OCI-M1 (cell line): Measurements from ENCODE around the gene BARX1.
A peak's percentile ranks its signal among the peaks of the same experiment; 100 is the strongest.
"Not testable (repeated sequence)": the region's sequence is repeated elsewhere in the genome, so short reads cannot be mapped to it uniquely, and the experiment has no call there.

Experiments
- DNase-seq: peaks from one replicate; lab custom pipeline; 2025; lab: John Stamatoyannopoulos, UW

The BARX1 gene

DNA sequence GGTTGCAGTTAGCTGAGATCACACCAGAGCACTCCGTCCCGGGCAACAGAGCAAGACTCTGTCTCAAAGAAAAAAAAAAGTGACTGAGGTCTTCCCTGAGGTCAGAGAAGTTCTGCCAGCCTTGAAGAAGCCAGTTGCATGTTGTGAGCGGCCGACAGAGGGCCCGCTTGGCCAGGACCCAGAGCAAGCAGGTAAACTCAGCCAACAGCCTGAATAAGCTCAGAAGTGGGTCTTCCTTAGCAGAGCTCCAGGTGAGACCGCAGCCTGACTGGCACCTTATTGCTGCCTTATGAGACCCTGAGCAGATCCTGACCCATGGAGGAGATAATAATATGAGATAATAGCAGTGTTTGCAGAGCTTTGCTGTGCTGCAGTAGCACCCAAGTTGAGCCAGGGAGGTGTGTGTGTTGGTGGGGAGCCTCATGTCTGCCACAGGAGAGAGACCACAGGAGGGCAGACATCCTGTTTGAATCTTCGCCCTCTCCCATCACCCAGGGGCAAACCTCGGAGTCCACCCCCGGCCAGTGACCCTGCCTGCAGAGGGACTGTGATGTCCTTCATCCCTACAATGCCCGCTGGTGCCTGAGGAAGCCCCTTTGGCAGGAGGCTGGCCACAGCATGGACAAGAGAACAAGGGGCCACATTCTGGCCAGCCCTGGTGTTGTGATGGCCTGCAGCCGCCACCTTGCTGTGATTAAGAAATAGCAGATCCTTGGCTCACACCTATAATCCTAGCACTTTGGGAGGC is 10.8 kb upstream of the BARX1 start:
- peak; percentile 18 for DNase-seq

DNA sequence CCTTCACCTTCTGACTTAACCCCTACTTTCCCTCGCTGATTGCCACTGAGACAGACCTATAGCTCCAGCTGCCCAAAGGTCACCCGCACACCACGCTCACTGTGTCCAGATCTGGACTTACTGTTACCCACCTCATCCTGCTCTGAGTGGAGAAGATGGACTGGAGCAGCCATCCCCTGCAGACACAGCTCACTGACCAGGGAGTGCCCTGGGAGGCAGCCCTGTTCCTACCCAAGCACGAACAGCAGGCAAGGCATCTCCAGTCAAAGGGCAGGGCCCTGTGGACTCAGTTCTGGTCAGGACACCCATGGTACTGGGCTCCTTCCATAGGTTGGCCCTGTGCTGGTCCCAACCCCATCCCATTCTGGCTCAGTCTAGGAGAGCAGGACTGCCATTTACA is 9.5 kb upstream of the BARX1 start:
- no peak for DNase-seq

GRCh38 chr9:93963969-93964368 is 8.8 kb upstream of the BARX1 start:
- DNase-seq: no peak

GRCh38 chr9:93963489-93963888 is 8.3 kb upstream of the BARX1 start:
- not testable (repeated sequence) for DNase-seq

DNA sequence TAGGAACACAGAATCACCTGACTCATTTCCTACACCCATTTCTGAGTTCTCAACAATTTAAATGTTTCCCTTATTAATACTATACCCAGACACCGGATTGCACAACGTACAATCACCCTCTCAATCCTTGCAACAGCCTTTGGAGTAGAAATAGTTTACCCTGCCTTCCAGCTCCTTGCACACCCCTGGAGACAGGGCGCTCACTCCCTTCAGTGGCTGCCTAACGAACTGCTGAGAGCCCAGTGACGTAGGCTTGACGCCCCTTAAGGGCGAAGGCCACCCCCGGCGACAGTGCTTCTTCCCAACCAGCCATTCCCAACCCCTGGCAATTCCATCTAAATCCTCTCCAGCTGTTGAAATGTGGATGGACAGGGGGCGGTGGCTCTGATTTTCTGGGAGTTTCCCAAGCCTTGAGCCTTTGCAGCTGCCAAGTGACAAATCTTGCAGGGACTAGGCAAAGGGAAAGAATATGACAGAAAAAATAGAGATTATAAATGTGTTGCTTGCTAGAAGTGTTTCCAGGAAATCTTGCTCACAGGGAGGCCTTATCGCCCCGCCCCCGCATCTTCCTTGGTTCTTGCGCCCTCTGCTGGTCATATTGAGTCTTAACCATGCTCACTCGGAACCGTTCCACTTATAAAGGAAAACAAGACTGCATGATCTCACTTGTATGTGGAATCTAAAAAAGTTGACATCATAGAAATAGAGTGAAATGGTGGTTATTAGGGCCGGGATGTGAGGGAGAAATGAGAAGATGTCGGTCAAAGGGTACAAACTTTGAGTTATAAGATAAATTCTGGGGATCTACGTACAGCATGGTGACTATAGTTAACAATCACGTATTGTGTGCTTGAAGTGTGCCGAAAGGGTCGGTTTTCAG is 7.6 kb upstream of the BARX1 start:
- DNase-seq: peak; percentile 94

- DNase-seq: peak; percentile 15
Measured at GRCh38 chr9:93962017-93962416, 6.9 kb upstream of the BARX1 start.

GRCh38 chr9:93960971-93961841 is 6.1 kb upstream of the BARX1 start:
- no peak for DNase-seq

GRCh38 chr9:93960221-93960970 is 5.2 kb upstream of the BARX1 start:
- no peak for DNase-seq

DNA sequence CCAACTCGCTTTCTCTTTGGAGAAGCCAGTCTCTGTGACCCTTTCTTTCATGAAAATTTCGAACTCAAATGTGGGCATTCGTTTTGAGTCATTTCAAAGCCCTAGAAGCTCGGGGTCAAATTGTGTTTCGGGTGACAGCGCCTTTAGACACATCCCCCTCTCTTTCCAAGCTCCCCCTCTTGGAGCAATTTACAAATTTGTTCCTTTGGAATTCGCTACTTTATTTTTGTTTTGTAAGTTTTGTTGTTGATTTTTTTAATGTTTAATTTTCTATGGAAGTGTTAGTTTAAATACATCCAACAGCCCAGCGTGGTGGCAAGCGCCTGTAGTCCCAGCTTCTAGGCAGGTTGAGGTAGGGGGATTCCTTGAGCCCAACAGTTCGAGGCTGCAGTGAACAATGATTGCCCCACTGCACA is 4.6 kb upstream of the BARX1 start:
- DNase-seq: no peak

- DNase-seq: no peak
Measured at GRCh38 chr9:93958819-93959682, 3.9 kb upstream of the BARX1 start.

DNA sequence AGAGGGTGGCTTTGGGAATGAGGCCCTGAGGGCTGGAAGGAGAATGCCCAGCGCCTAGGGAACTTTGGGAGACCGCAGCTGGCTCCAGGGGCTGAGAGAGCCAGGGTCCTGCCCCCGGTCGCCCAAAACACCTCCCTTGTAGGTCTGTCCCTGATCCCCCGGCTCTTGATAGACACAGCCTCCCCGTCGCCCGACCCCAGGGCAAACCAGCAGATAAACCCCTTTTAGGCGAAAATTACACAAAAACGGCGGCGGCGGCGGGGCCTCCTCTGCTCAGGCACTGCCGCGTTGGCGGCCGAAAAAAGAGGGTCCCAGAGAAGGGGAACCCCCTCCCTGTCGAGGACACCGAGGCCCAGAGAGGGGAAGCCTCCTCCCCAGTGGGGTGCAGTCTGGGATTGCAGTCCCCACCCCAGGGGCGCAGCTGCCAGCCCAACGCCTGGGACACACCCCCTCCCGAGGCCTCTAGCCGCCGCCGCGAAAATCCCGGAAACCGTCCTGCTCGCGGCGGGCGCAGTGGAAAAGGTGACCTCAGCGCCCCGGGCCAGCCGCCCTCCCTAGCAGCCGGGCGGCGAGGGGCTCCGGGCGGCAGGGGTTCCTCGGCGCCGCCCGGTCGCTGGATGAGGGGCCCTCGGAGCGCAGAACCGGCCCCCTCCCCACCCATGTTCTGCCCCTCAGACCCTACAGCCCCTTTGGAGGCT is 3.1 kb upstream of the BARX1 start:
- no peak for DNase-seq

DNA sequence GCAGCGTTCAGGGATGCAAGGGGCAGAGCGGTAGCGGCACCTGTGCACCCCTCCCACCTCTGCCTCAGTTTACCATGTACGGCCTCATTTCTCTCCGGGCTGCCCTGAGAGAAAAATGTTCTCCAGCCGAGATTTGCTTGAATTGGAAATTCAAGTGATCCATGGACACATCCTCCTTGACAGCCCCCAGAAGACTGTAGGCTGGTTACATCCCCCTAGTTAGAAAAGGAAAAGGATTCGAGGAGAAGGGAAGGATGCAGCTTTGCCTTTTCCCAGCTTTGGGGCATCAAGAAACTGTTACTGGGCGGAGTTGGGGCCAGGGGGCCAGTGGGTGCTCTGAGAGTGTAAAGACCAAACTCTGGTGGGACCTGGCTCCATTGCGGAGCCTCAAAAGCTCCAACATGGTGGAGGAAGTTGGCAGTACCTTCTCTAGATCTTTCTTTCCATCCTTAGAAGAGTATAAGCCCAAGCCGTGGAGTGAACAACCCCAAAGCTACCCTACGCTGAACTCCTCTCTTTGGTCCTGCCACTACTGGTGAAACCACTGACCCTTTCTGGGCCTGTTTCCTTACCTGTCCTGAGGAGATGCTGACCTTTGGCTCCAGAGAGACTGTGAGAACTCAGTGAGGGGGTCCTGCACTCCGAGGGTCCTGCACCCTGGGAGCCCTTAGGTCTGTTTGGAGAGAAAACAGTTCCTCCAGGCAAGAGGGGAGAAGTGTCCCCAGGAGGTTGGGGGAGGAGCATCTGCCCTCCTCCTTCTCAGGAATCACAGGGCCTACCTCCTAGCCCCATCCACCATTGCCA is 1.0 kb upstream of the BARX1 start:
- no peak for DNase-seq

DNA sequence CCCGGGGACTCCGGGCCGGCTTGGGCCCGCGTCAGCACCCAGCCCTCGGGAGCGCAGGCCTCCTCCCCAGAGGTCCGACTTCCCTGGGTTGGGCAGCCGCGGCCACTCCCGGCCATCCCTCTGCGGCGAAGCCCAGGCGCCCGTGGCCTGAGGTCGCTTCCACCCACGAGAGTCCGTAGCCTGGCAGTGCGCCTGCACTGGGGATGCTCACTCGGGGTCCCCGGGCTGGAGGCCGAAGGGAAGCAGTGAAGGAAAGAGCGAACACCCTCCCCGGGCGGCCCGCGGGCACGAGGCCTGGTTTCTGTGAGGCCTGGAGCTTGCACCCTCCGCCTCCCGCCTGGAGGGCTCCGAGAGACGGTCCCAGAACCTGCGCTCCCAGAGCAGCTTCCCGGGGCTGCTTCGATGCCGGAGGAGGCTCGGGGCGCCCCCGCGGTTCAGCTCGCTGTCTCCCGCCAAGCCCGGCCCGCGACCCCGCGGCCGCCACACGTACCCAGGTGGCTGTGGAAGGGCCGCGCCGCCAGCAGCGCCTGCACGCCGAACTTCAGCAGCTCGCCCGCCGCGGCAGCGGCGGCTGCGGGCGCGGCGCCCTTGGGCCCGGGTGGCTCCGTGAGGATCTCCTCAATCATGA is 607 bp downstream of the BARX1 start:
- no peak for DNase-seq

- no peak for DNase-seq
Measured at GRCh38 chr9:93953496-93954433, 1.4 kb downstream of the BARX1 start.

DNA sequence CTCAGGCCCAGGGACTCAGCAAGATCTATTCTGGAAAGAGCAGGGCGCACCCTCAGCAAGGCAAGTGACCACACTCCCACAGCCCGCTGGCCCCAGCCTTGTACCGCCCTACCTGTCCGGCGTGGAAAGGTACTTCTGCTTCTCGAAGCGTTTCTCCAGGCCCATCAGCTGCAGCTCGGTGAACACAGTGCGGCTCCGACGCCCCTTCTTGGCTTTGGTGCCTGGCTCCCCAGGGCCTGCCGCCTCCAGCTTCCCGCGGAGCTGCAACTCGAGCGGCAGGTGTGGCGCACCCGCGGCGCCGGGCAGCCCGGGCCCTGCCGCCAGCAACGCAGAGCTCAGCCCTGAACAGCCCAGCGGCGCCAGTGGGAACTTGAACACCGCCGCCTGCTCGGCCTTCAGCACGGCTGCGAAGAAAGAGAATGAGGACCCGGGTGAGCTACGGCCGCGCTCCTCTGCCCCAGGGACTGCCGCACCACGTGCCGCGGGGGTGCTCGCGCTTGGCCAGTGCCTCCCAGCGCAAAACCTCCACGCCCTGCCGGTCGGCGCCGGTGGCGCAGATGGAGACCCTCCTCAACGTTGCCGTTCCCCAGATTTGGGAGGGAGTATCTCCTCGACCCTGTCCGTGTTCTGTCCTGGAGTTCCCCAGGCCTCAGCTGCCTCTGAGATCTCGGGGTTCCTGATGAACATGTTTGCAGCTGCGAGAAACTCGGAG is 2.2 kb downstream of the BARX1 start:
- DNase-seq: no peak

DNA sequence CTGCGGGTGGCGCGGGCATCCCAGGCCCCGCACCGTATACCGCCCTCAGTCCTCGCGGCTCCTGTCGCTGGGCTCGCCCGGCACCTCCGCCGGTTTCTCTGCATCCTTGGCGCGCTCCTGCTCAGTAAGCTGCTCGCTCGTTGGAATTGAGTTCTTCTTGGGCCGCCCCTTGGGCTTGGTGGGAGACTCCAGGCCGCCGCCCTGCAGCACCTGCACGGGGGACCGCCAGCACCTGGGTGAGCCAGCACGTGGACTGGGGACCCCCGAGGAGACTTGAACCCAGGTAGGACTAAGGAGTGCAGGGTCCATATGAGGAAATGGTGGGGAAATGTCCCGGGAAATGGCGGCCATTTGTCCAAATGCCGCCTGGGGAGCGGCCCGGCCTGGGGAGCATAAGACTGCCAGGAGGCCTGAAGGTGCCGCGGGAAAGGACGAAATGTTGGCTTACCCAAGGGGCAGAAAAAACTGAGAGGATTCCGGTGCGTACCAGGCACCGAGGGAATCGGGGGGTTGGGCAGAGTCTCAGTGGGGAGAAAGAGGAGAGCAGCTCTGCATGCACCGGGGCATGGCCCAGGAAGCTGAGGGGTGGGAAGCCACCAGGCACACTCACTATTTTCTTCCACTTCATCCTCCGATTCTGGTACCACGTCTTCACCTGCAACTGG is 2.9 kb downstream of the BARX1 start:
- no peak for DNase-seq
